Measurements from ENCODE around the gene TANC1. TPM values are rescaled to one million over a fixed set of nuclear protein-coding genes. Genes with fewer than 3 reads are reported as not detected.
A peak's percentile ranks its signal among the peaks of the same experiment; 100 is the strongest.

TANC1 gene
- total and polyA plus RNA-seq, 4 donors = 7.8 to 58.3 (median 48.0) TPM

GRCh38 chr2:159209341-159210306 is 241.2 kb downstream of the TANC1 start:
- Histone ChIP-seq H3K4me3 (ENCODE audit: low read length in 2 of 2) (no peak overlapping the region), H3K36me3 (ENCODE audit: control insufficient read depth in 1 of 2, insufficient read depth in 2 of 2, low read length in 1 of 2) (no peaks in the 10 kb centered on the region), H3K27me3 (ENCODE audit: control insufficient read depth in 1 of 2, insufficient read depth in 2 of 2, low read length in 1 of 2) (no peaks in the 10 kb centered on the region), H3K4me1 (ENCODE audit: control insufficient read depth in 1 of 2, insufficient read depth in 2 of 2, low read length in 2 of 2) (peaks cover 0 to 2% of the 10 kb centered on the region in 2 donors), H3K9me3 (ENCODE audit: control insufficient read depth, low read length) (no peaks in the 10 kb centered on the region), H3K27ac (ENCODE audit: low read depth in 1 of 2, low read length in 2 of 2) (peak overlapping the region in 1 of 2 donors; percentile 69)
- intact Hi-C loops (cut with DNase I) = no loop called here
- 62 to 71% methylated on average over 15 of the region's 15 CpGs for WGBS, 2 donors
- ATAC-seq (ENCODE audit: low FRiP score) (peak; percentile 30), DNase-seq (no peak)

GRCh38 chr2:159211447-159212396 is 243.3 kb downstream of the TANC1 start:
- DNase-seq = no peak
- no peak overlapping the region for H3K4me3 ChIP-seq (ENCODE audit: low read length in 2 of 2)
- ATAC-seq (ENCODE audit: low FRiP score) = no peak
- WGBS, 2 donors = 38 to 42% methylated on average over 14 of the region's 14 CpGs
- no peaks in the 10 kb centered on the region for H3K36me3 ChIP-seq (ENCODE audit: control insufficient read depth in 1 of 2, insufficient read depth in 2 of 2, low read length in 1 of 2)
- peak overlapping the region in 1 of 2 donors; percentile 42 for H3K27ac ChIP-seq (ENCODE audit: low read depth in 1 of 2, low read length in 2 of 2)
- peaks cover 0 to 2% of the 10 kb centered on the region in 2 donors for H3K4me1 ChIP-seq (ENCODE audit: control insufficient read depth in 1 of 2, insufficient read depth in 2 of 2, low read length in 2 of 2)
- H3K9me3 ChIP-seq (ENCODE audit: control insufficient read depth, low read length) = no peaks in the 10 kb centered on the region
- intact Hi-C loops (cut with DNase I) = no loop called here
- no peaks in the 10 kb centered on the region for H3K27me3 ChIP-seq (ENCODE audit: control insufficient read depth in 1 of 2, insufficient read depth in 2 of 2, low read length in 1 of 2)

GRCh38 chr2:159213296-159213695 is 244.9 kb downstream of the TANC1 start:
- Histone ChIP-seq H3K4me1 (ENCODE audit: control insufficient read depth in 1 of 2, insufficient read depth in 2 of 2, low read length in 2 of 2) (peaks cover 0 to 2% of the 10 kb centered on the region in 2 donors), H3K27ac (ENCODE audit: low read depth in 1 of 2, low read length in 2 of 2) (no peak overlapping the region), H3K4me3 (ENCODE audit: low read length in 2 of 2) (no peak overlapping the region), H3K27me3 (ENCODE audit: control insufficient read depth in 1 of 2, insufficient read depth in 2 of 2, low read length in 1 of 2) (no peaks in the 10 kb centered on the region), H3K9me3 (ENCODE audit: control insufficient read depth, low read length) (no peaks in the 10 kb centered on the region), H3K36me3 (ENCODE audit: control insufficient read depth in 1 of 2, insufficient read depth in 2 of 2, low read length in 1 of 2) (peaks cover 0 to 2% of the 10 kb centered on the region in 2 donors)
- no peak for ATAC-seq (ENCODE audit: low FRiP score)
- intact Hi-C loops (cut with DNase I) = no loop called here
- 85 to 89% methylated on average over 5 of the region's 5 CpGs for WGBS, 2 donors
- DNase-seq = no peak

GRCh38 chr2:159214325-159214865 is 246.0 kb downstream of the TANC1 start:
- 79 to 91% methylated on average over 3 of the region's 3 CpGs for WGBS, 2 donors
- no peak for ATAC-seq (ENCODE audit: low FRiP score)
- H3K36me3 ChIP-seq (ENCODE audit: control insufficient read depth in 1 of 2, insufficient read depth in 2 of 2, low read length in 1 of 2) = peaks cover 0 to 2% of the 10 kb centered on the region in 2 donors
- H3K27me3 ChIP-seq (ENCODE audit: control insufficient read depth in 1 of 2, insufficient read depth in 2 of 2, low read length in 1 of 2) = no peaks in the 10 kb centered on the region
- no peak overlapping the region for H3K27ac ChIP-seq (ENCODE audit: low read depth in 1 of 2, low read length in 2 of 2)
- no peak for DNase-seq
- H3K4me1 ChIP-seq (ENCODE audit: control insufficient read depth in 1 of 2, insufficient read depth in 2 of 2, low read length in 2 of 2) = no peaks in the 10 kb centered on the region
- intact Hi-C loops (cut with DNase I) = no loop called here
- no peaks in the 10 kb centered on the region for H3K9me3 ChIP-seq (ENCODE audit: control insufficient read depth, low read length)
- H3K4me3 ChIP-seq (ENCODE audit: low read length in 2 of 2) = no peak overlapping the region

- ATAC-seq (ENCODE audit: low FRiP score) = no peak
- Histone ChIP-seq H3K4me3 (ENCODE audit: low read length in 2 of 2) (no peak overlapping the region), H3K27me3 (ENCODE audit: control insufficient read depth in 1 of 2, insufficient read depth in 2 of 2, low read length in 1 of 2) (no peaks in the 10 kb centered on the region), H3K36me3 (ENCODE audit: control insufficient read depth in 1 of 2, insufficient read depth in 2 of 2, low read length in 1 of 2) (peaks cover 0 to 4% of the 10 kb centered on the region in 2 donors), H3K4me1 (ENCODE audit: control insufficient read depth in 1 of 2, insufficient read depth in 2 of 2, low read length in 2 of 2) (no peaks in the 10 kb centered on the region), H3K9me3 (ENCODE audit: control insufficient read depth, low read length) (no peaks in the 10 kb centered on the region), H3K27ac (ENCODE audit: low read depth in 1 of 2, low read length in 2 of 2) (no peak overlapping the region)
- no peak for DNase-seq
- 90 to 94% methylated on average over 7 of the region's 7 CpGs for WGBS, 2 donors
- intact Hi-C loops (cut with DNase I) = no loop called here
These were observed 246.7 kb downstream of the TANC1 start for GRCh38 chr2:159215116-159215515.

GRCh38 chr2:159217676-159218075 is 249.2 kb downstream of the TANC1 start:
- Histone ChIP-seq H3K27ac (ENCODE audit: low read depth in 1 of 2, low read length in 2 of 2) (no peak overlapping the region), H3K36me3 (ENCODE audit: control insufficient read depth in 1 of 2, insufficient read depth in 2 of 2, low read length in 1 of 2) (peaks cover 2 to 4% of the 10 kb centered on the region in 2 donors), H3K9me3 (ENCODE audit: control insufficient read depth, low read length) (no peaks in the 10 kb centered on the region), H3K4me3 (ENCODE audit: low read length in 2 of 2) (no peak overlapping the region), H3K4me1 (ENCODE audit: control insufficient read depth in 1 of 2, insufficient read depth in 2 of 2, low read length in 2 of 2) (no peaks in the 10 kb centered on the region), H3K27me3 (ENCODE audit: control insufficient read depth in 1 of 2, insufficient read depth in 2 of 2, low read length in 1 of 2) (no peaks in the 10 kb centered on the region)
- 67 to 73% methylated on average over 5 of the region's 5 CpGs for WGBS, 2 donors
- intact Hi-C loops (cut with DNase I) = no loop called here
- peak; percentile 21 for ATAC-seq (ENCODE audit: low FRiP score)
- DNase-seq = no peak

- H3K36me3 ChIP-seq (ENCODE audit: control insufficient read depth in 1 of 2, insufficient read depth in 2 of 2, low read length in 1 of 2) = peaks cover 2 to 4% of the 10 kb centered on the region in 2 donors
- H3K27ac ChIP-seq (ENCODE audit: low read depth in 1 of 2, low read length in 2 of 2) = no peak overlapping the region
- H3K27me3 ChIP-seq (ENCODE audit: control insufficient read depth in 1 of 2, insufficient read depth in 2 of 2, low read length in 1 of 2) = no peaks in the 10 kb centered on the region
- 90 to 91% methylated on average over 6 of the region's 6 CpGs for WGBS, 2 donors
- H3K9me3 ChIP-seq (ENCODE audit: control insufficient read depth, low read length) = no peaks in the 10 kb centered on the region
- intact Hi-C loops (cut with DNase I) = no loop called here
- ATAC-seq (ENCODE audit: low FRiP score) (no peak), DNase-seq (no peak)
- no peak overlapping the region for H3K4me3 ChIP-seq (ENCODE audit: low read length in 2 of 2)
- no peaks in the 10 kb centered on the region for H3K4me1 ChIP-seq (ENCODE audit: control insufficient read depth in 1 of 2, insufficient read depth in 2 of 2, low read length in 2 of 2)
These were observed 249.9 kb downstream of the TANC1 start for GRCh38 chr2:159218389-159218788.

- no peak overlapping the region for H3K4me3 ChIP-seq (ENCODE audit: low read length in 2 of 2)
- intact Hi-C loops (cut with DNase I) = no loop called here
- no peaks in the 10 kb centered on the region for H3K4me1 ChIP-seq (ENCODE audit: control insufficient read depth in 1 of 2, insufficient read depth in 2 of 2, low read length in 2 of 2)
- H3K27ac ChIP-seq (ENCODE audit: low read depth in 1 of 2, low read length in 2 of 2) = no peak overlapping the region
- H3K27me3 ChIP-seq (ENCODE audit: control insufficient read depth in 1 of 2, insufficient read depth in 2 of 2, low read length in 1 of 2) = no peaks in the 10 kb centered on the region
- WGBS, 2 donors = 92 to 96% methylated on average over 8 of the region's 8 CpGs
- H3K36me3 ChIP-seq (ENCODE audit: control insufficient read depth in 1 of 2, insufficient read depth in 2 of 2, low read length in 1 of 2) = peaks cover 2 to 8% of the 10 kb centered on the region in 2 donors
- ATAC-seq (ENCODE audit: low FRiP score) (no peak), DNase-seq (no peak)
- no peaks in the 10 kb centered on the region for H3K9me3 ChIP-seq (ENCODE audit: control insufficient read depth, low read length)
These were observed 251.1 kb downstream of the TANC1 start for GRCh38 chr2:159219394-159219998.
